HuH-7.5 (cell line): Measurements from ENCODE around the gene NPFFR2.
"Not testable (repeated sequence)": the region's sequence is repeated elsewhere in the genome, so short reads cannot be mapped to it uniquely, and the experiment has no call there.

ENCODE experiments used
- DNase-seq: peaks from one replicate; pipeline ENCODE4 v3.0.0; 2011; ENCODE audit warnings: low spot score

The NPFFR2 gene

GRCh38 chr4:72031868-72032608, at the start of gene NPFFR2:
TSS of gene NPFFR2 (plus strand) at chr4:72032000. CDS start at chr4:72128592, 96,592 bp downstream.
- no peak for DNase-seq

DNA sequence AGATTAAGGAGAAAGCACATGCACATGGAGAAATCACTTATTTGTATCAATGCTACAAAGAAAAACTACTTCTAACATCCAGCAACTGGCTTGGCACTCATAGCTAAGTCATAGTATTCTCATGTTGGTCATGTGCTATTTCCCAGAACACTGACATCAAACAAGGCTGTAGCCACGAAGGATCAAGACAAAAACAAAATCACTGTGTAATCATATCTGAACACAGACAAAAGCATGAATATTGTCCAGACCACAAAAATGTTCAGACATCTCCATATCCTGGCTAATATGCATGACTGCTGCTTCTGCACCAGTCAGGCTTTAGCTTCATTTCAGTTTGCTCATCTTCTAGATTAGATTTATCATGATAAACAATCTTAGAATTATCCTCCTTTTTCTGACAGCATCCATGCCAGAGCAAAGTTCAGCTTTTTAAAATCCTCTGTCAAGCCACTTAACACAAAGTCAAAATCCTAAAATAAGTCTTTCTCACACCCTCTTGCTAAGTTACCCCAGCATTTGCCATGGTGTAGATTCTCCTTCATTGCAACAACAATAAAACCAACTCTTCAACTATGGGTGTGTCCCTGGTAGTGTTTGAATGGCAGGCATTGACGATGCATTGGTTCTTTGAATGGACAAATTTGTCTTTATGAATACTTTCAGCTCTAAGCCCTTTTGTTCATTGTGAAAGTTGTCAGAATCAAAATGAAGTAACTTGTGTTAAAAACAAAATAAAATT, 39.1 kb upstream of the NPFFR2 start:
- no peak for DNase-seq

- DNase-seq, result no peak
Observed at GRCh38 chr4:71994559-71994958, 37.2 kb upstream of the NPFFR2 start.

DNA sequence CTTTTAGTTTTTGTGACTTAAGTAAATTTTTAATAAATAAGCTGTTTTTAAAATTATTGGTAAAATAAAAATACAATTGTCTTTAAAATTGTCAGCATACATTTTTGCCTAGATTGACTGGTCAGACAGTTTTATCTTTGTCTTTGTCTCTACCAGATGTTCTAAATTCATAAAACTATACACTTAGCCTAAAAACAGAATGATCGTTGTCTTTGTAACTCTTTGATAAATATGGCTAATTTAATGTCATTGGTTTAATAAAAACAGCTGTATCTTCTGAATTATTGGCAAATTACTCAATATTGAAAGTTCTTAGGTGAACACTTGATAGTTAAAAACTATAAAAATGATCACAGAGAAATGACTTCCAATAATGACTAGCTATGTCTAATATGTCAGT, 36.5 kb upstream of the NPFFR2 start:
- DNase-seq, result no peak

- no peak for DNase-seq
Observed at GRCh38 chr4:72006586-72006985, 25.2 kb upstream of the NPFFR2 start.

- DNase-seq, result no peak
Observed at GRCh38 chr4:72011906-72012305, 19.9 kb upstream of the NPFFR2 start.

- DNase-seq, result no peak
Observed at GRCh38 chr4:72016011-72016410, 15.8 kb upstream of the NPFFR2 start.

DNA sequence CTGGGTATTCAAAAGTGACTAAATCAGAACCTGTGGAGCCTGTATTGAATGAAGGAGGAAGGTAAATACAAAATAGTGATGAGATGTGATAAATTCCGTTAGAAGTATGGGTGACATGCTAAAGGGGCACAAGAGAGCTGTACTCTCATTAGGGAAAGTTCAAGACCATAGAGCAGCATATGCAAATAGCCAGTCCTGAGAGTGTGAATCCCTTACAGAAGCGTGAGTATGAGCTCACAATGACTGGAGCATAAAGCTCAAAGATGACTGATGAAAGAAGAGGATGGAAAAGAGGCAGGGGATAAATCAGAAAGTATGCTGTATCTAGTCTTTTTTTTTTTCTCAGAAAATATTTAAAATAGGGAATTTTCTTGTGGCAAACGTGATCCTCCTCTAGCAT, 12.1 kb upstream of the NPFFR2 start:
- no peak for DNase-seq

GRCh38 chr4:72022553-72022952, 9.2 kb upstream of the NPFFR2 start:
- DNase-seq, result no peak

DNA sequence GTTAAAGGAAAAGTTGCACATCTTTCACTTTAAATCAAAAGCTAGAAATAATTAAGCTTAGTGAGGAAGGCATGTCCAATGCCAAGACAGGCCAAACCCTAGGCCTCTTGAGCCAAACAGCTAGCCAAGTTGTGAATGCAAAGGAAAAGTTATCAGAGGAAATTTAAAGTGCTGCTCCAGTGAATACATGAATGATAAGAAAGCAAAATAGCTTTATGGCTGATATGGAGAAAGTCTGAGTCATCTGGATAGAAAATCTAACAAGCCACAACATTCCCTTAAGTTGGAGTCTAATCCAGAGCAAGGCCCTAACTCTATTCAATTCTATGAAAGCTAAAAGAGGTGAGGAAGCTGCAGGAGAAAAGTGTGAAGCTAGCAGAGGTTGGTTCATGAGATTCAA, 23.8 kb downstream of the NPFFR2 start:
- no peak for DNase-seq

DNA sequence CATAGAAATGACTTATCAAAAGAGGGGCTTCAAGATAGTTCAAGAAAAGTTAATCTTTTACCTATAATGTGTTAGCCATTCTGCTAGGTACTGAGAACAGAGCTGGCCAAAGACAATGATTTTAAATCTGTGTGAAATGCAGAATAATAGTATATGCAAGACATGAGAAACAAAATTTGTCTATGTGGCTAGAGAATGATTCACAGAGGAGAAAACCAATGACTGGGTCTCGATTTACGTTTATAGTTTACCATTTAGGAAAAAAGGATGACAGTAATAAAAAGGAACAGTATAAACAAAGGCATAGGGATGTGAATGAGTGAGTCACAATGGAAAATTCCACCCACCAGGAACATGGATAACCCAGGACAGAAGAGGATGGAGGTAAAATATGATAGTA, 31.9 kb downstream of the NPFFR2 start:
- DNase-seq, result no peak

DNA sequence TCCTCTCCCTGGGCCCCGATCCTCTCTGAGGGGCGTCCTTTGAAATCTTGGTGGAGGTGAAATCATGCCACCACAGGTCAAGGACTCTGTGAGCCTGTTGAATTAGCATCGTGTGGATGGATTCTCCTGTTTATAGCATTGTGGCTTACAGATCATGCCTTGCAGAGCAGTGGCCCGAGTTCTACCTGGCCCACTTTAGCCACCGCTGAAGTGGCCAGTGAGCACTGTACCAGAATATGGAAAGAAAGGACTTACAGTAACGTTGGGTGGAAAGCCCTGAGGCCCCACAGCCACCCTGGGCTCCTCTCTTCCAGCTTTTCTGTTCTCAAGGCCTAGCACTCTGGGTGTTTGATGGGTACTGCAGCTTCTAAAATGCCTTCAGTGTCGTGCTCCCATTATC, 35.3 kb downstream of the NPFFR2 start:
- DNase-seq, result no peak

DNA sequence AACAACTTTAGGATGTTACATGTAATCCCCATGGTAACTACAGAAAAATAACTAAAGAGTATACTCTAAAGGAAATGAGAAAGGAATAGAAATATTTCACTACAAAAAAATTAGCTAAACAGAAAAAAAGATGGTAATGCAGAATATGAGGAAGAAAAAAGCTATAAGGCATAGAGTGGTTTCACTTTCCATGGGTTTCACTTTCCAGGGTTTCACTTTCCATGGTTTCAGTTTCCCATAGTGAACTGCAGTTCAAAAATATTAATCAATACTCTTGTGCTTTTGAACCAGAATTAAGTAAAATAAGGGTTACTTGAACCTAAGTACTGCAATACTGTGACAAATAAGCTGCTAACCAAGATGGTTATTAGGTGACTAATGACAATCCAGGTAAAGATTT, 42.0 kb downstream of the NPFFR2 start:
- DNase-seq, result no peak

DNA sequence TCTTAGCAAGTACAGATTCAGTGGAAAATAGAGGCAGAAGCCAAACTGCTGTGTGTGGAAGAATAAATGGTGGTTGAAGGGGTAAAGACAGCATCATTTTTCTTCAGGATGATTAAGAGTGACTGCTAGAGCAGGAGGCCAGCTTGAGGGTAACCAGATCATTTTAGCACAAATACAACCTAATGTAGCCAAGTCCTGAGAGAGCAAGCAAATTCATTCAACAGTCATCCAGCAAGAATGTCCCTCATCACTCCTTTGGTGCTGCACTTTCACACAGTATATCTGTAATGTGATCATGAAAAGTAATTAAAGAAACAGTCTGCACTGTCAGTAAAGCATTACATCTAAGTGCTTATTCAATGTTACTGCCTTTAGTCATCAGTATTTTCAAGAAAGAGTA, 44.8 kb downstream of the NPFFR2 start:
- no peak for DNase-seq

DNA sequence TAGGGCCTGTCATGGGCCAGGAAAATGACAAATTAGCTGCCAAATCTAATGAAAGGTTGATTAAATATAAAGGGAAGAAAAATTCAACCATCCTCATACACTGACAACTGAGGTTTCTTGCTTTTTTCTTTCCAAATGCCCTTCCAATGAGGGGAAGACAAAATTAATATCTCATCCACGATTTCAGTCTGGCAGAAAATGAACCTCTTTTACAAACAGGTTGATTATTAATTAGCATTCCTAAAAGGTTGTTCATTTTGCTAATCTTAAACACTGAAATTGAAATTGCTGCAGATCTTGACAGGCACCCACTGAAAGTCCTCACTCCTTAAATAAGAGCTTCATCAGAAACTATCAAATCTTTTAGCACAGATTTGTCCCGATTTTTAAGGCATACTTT, 45.5 kb downstream of the NPFFR2 start:
- no peak for DNase-seq

GRCh38 chr4:72084587-72085011, 52.8 kb downstream of the NPFFR2 start:
- no peak for DNase-seq

GRCh38 chr4:72090606-72091005, 58.8 kb downstream of the NPFFR2 start:
- DNase-seq, result not testable (repeated sequence)

DNA sequence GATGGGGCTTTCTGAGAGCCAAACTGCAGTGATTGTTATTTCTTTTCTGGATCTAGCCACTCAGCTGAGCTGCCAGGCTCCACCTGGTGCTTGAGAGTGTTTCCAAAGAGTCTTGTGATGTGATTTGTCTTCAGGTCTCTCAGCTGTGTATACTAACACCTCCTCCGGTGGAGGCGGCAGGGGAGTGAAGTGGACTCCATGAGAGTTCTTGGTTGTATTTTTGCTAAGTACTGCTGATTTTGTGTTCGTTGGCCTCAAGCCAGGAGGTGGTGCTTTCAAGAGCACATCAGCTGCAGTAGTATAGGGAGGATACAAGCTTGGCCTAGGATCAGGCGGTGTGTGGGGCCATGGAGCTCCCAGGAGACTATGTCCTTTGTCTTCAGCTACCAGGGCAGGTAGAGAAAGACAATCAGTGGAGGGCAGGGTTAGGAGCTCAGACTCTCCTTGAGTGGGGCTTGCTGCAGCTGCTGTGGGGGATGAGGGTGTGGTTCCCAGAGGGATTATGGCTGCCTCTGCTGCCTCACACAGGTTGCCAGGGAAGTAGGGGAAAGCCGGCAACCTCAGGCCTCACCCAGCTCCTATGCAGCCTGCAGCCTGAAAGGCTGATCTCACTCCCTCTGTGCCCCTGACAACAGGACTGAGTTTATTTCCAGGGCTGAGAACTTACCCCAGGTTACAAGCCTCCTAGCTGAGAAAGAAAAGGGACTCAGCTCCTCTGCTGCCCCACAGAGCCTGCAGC, 62.4 kb downstream of the NPFFR2 start:
- DNase-seq, result no peak

- no peak for DNase-seq
Observed at GRCh38 chr4:72107456-72107855, 75.7 kb downstream of the NPFFR2 start.

GRCh38 chr4:72109364-72109763, 77.6 kb downstream of the NPFFR2 start:
- DNase-seq, result no peak

DNA sequence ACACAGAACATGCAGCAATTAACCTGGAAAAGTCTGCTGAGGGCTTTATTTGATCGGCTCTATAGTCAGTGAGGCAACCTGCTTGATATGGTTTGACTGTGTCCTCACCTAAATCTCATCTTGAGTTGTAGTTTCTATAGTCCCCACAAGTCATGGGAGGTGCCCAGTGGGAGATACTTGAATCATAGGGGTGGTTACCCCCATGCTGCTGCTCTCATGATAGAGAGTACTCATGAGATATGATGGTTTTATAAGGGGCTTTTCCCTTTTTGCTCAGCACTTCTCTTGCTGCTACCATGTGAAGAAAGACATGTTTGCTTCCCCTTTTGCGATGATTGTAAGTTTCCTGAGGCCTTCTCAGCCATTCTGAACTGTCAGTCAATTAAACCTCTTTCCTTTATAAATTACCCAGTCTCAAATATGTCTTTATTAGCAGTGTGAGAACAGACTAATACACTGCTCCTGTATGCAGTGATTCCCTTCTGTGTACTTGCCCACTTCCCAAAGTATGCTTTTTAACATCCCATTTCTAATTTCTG, 78.2 kb downstream of the NPFFR2 start:
- DNase-seq, result no peak

GRCh38 chr4:72110886-72111285, 79.1 kb downstream of the NPFFR2 start:
- DNase-seq, result no peak

GRCh38 chr4:72111863-72112262, 80.1 kb downstream of the NPFFR2 start:
- DNase-seq, result no peak
